ACC112 (cell line): Measurements from ENCODE around the gene DDAH2.

ENCODE experiments used
- H2AFZ ChIP-seq: fragments of 200-600 bp; sonication (generic); one replicate; pipeline ENCODE4 v1.6.0; 2017; ENCODE audit warnings: antibody characterized with exemption, low read length; ENCODE audit not compliant: unreplicated experiment
- H3K27ac ChIP-seq: fragments of 200-600 bp; sonication (generic); 2 replicates; pipeline ENCODE4 v1.5.1; 2014; ENCODE audit warnings: low read depth, mild to moderate bottlenecking, antibody characterized with exemption, low read length, moderate library complexity
- H3K27me3 ChIP-seq: fragments of 200-600 bp; sonication (generic); 2 replicates; pipeline ENCODE4 v1.6.1; 2014; ENCODE audit warnings: mild to moderate bottlenecking, antibody characterized with exemption, low read length, moderate library complexity, mixed read lengths; ENCODE audit not compliant: insufficient read depth
- H3K36me3 ChIP-seq: fragments of 200-600 bp; sonication (generic); 2 replicates; pipeline ENCODE4 v1.6.1; 2016; ENCODE audit warnings: mild to moderate bottlenecking, antibody characterized with exemption, low read length, moderate library complexity, mixed read lengths; ENCODE audit not compliant: insufficient read depth
- H3K4me1 ChIP-seq: fragments of 200-600 bp; sonication (generic); one replicate; pipeline ENCODE4 v1.6.1; 2016; ENCODE audit warnings: low read length, mixed read lengths; ENCODE audit not compliant: insufficient read depth, unreplicated experiment, control insufficient read depth
- H3K4me3 ChIP-seq: fragments of 200-600 bp; sonication (generic); 2 replicates; pipeline ENCODE4 v1.5.1; 2014; ENCODE audit warnings: mild to moderate bottlenecking, low read depth, low read length
- H3K79me2 ChIP-seq: fragments of 200-600 bp; sonication (generic); one replicate; pipeline ENCODE4 v1.6.0; 2016; ENCODE audit warnings: low read length; ENCODE audit not compliant: control insufficient read depth, unreplicated experiment, insufficient read depth

Gene DDAH2

DNA sequence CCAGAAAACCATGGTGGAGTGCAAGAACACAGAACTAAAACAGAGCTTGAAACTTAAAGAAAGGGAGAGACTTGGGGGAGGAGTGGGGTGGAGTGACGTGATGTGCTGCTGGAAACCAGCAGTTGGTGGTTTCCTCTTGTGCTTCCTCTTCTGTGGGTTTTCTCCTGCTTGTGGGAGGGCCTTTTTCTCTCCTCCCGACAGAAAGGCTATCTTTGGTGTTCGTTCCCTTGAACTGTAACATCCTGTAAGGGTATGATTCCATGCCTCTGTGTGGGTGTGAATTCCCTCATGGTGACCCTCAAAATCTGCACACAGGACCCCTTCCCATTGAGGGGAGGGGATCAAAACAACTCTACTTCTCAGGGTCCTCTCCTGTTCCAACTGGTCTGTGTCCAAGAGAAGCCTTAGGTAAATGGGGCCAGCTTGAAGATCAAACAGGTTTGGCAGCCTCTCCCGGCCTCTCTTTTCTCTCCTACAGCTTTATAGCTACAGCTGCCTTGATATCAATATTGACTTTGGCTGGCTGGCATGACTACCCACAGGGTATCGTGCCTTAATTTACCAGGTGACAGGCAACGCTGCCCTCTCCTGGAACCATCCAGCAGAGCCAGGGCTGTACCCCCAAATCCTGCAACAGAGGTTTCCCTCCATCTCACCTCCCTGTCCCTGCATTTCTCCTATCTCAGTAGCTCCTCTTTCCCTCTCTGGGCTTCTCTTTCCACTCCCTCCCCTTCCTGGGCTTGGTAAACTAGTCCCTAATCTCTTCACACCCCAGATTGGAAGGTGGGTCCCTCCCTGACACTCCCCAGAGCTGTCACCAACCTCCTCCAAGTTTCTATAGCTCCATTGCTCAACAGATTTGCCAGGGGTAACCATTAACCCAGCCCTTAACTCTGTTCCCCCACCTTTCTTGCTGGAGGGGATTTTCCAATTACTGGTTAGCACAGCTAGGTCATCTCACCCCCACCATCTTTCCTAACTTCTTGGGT lies 9.2 kb upstream of the DDAH2 start:
- H3K4me1 ChIP-seq: peaks cover 39% of the 10 kb centered on the region
- peaks cover 12% of the 10 kb centered on the region; the same call in 1 of the 2 replicates for H3K36me3 ChIP-seq
- H3K79me2 ChIP-seq: peaks cover 48% of the 10 kb centered on the region
- peak overlapping the region; percentile 89 for H3K27ac ChIP-seq
- peak overlapping the region; percentile 82 for H2AFZ ChIP-seq
- H3K27me3 ChIP-seq: no peaks in the 10 kb centered on the region
- H3K4me3 ChIP-seq: peak overlapping the region; percentile 55

- no peaks in the 10 kb centered on the region for H3K27me3 ChIP-seq
- H3K4me3 ChIP-seq: peak overlapping the region; percentile 55
- H2AFZ ChIP-seq: peak overlapping the region; percentile 10
- peaks cover 43% of the 10 kb centered on the region for H3K4me1 ChIP-seq
- peaks cover 52% of the 10 kb centered on the region for H3K79me2 ChIP-seq
- peak overlapping the region; percentile 89 for H3K27ac ChIP-seq
- peaks cover 15% of the 10 kb centered on the region; the same call in 1 of the 2 replicates for H3K36me3 ChIP-seq
Measured at GRCh38 chr6:31737315-31737990, 8.4 kb upstream of the DDAH2 start.

DNA sequence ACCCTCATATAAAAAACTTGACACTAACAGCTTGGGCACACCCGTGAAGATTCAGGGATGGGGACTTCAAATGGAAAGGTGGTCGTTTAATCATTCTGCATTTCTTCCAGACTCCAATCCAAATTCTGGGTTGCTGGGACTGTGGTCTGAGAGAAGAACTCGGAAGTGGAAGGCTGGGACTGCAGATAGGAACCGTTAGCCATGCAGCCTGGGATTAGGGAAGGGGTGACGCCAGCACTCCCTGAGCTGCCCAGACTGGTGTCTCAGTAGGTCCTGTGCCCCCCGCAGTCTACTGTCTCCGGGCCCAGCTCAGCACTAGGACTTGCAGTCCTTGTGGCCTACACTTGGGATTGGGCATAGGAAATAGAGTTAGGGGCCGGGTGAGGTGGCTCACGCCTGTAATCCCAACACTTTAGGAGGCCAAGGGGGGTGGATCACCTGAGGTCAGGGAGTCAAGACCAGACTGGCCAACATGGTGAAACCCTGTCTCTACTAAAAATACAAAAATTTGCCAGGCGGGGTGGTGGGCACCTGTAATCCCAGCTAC lies 7.7 kb upstream of the DDAH2 start:
- H3K4me1 ChIP-seq: peaks cover 47% of the 10 kb centered on the region
- H2AFZ ChIP-seq: peak overlapping the region; percentile 57
- H3K79me2 ChIP-seq: peaks cover 58% of the 10 kb centered on the region
- peak overlapping the region; percentile 93 for H3K4me3 ChIP-seq
- H3K36me3 ChIP-seq: peaks cover 18% of the 10 kb centered on the region; the same call in 1 of the 2 replicates
- no peaks in the 10 kb centered on the region for H3K27me3 ChIP-seq
- H3K27ac ChIP-seq: peak overlapping the region; percentile 89

DNA sequence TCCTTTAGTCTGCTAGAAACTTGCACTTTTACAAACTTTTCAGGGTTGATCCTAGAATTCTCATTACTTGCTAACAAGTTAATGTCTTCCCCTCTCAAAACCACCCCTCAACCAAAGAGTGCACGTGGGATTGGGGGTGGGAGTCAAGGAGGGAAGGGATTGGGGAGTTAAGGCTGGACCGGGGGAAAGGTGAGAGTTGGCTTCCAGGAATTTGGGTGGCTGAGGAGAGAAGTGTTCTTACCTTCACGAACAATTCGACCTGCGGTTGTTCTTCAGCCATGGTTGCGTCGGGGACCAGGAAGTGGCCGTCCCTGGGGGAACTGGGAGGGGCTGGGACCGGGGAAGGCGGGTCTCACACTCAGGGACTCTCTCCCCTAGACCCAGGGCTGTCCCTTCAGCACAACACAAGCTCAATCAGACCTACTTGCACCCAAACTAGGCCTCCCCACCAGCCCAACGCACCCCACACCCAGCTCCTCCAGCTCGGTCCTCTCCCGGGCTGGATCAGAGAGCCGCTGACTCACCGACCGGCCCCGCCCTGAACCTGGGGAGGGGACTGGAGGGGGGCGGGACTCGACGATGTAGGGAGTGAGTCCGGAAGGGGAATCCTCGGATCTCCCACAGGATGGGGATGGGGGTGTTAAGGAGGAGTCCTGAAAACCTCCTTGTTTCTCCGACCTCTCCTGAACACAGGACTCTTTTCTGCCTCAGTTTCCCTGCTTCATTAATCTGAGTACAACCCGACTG lies 7.1 kb upstream of the DDAH2 start, which contains the start of gene CLIC1:
Gene CLIC1, minus strand, starts transcription at position 510 of the 747 bp plus-strand sequence. Its CDS starts 230 bp downstream, at position 280.
- H3K36me3 ChIP-seq: peaks cover 22% of the 10 kb centered on the region; the same call in 1 of the 2 replicates
- H3K4me1 ChIP-seq: peaks cover 52% of the 10 kb centered on the region
- no peaks in the 10 kb centered on the region for H3K27me3 ChIP-seq
- H2AFZ ChIP-seq: peak within 1 kb of the TSS; percentile 57
- H3K4me3 ChIP-seq: peak within 1 kb of the TSS; percentile 93
- peak within 1 kb of the TSS; percentile 89 for H3K27ac ChIP-seq
- H3K79me2 ChIP-seq: peaks cover 59% of the 10 kb centered on the region

- peak overlapping the region; percentile 79 for H3K27ac ChIP-seq
- no peaks in the 10 kb centered on the region for H3K27me3 ChIP-seq
Measured at GRCh38 chr6:31734821-31735406, 5.8 kb upstream of the DDAH2 start.

DNA sequence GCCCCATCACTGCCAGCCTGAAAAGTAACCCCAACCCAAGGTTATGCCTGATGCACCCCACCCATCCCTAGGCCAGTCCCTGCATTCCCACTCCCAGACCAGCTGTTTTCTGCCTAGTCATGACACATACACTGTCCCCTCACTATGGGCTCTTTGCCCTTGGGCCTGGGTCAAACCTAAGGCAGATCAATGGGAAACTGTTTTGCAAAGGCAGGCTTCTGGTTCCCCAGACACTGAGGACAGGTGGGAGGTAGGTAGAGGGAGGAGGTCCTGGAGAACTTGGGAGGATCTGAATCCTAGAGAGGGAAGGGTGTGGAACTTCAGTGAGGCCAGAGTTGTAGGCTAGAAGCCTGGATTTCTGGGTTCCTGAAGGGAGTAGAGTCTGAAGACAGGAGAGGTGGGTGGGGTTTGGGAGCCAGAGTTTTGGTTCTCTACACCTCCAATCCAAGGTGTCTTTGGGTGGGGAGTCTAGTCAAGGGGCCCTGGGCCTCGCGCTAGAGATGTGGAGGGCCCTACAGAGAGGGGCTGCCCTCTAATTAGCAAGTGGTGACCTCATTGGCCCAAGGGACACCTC lies 5.2 kb upstream of the DDAH2 start:
- H3K79me2 ChIP-seq: peaks cover 48% of the 10 kb centered on the region

More at GRCh38 chr6:31734821-31735406, 5.8 kb upstream of the DDAH2 start:
- H3K36me3 ChIP-seq: peaks cover 22% of the 10 kb centered on the region; the same call in 1 of the 2 replicates
- H3K79me2 ChIP-seq: peaks cover 48% of the 10 kb centered on the region
- peaks cover 57% of the 10 kb centered on the region for H3K4me1 ChIP-seq
- no peak overlapping the region for H2AFZ ChIP-seq
- H3K4me3 ChIP-seq: peak overlapping the region; percentile 93

DNA sequence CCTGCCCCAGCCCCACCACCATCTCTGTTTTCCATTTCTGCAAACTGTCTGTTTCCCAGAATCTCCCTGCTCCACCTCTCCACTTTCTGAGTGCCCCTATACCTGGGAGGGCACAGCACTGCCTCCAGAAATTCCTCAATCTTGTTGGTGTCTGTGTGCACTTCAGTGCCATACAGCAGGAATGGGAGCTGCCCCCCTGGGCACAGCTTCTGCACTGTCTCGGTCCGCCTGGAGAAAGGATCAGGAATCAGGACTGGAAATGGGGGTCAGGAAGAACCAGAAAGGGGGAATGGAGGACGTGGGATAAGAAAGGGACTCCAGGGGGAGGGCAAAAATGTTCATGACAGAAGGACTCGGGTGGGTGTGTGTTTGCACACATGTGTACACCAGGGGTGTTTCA lies 4.6 kb upstream of the DDAH2 start:
- Histone ChIP-seq H3K27ac (peak overlapping the region; percentile 79), H3K27me3 (no peaks in the 10 kb centered on the region), H3K79me2 (peaks cover 48% of the 10 kb centered on the region), H3K4me3 (peak overlapping the region; percentile 93), H3K36me3 (peaks cover 22% of the 10 kb centered on the region; the same call in 1 of the 2 replicates), H2AFZ (no peak overlapping the region), H3K4me1 (peaks cover 55% of the 10 kb centered on the region)

More for the DNA sequence above, 5.2 kb upstream of the DDAH2 start:
- H3K27ac ChIP-seq: peak overlapping the region; percentile 79
- peaks cover 22% of the 10 kb centered on the region; the same call in 1 of the 2 replicates for H3K36me3 ChIP-seq
- H3K4me3 ChIP-seq: peak overlapping the region; percentile 93
- H2AFZ ChIP-seq: no peak overlapping the region
- no peaks in the 10 kb centered on the region for H3K27me3 ChIP-seq
- peaks cover 56% of the 10 kb centered on the region for H3K4me1 ChIP-seq

GRCh38 chr6:31732029-31732428 lies 2.9 kb upstream of the DDAH2 start:
- no peak overlapping the region for H3K4me3 ChIP-seq
- no peaks in the 10 kb centered on the region for H3K27me3 ChIP-seq
- no peak overlapping the region for H2AFZ ChIP-seq
- peak overlapping the region; percentile 3; the same call in 1 of the 2 replicates for H3K27ac ChIP-seq
- H3K36me3 ChIP-seq: peaks cover 22% of the 10 kb centered on the region; the same call in 1 of the 2 replicates
- peaks cover 42% of the 10 kb centered on the region for H3K4me1 ChIP-seq
- peaks cover 48% of the 10 kb centered on the region for H3K79me2 ChIP-seq

DNA sequence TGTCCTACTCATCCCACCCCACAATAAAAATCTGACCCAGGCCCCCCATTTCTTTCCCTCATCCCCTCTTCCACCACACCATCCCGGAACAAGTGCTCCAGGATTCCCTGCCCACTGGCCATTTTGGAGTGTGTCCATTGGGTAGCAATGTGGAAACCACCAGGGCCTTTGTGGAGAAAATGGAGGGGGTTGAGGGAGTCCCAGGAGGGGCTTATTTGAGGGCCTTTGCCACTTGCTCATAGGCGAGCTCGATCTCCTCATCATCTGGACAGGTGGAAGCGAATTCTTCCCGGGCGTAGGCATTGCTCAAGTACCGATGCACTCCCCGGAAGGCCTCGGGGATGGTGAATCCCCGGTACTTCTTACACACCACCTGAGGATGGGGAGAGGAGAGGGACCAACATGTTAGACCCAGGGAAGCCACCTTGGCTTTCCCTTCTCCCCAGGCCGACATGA lies 1.6 kb upstream of the DDAH2 start:
- Histone ChIP-seq H3K4me1 (peaks cover 37% of the 10 kb centered on the region), H3K27ac (peak overlapping the region; percentile 74), H3K36me3 (peaks cover 22% of the 10 kb centered on the region; the same call in 1 of the 2 replicates), H2AFZ (no peak overlapping the region), H3K79me2 (peaks cover 35% of the 10 kb centered on the region), H3K27me3 (no peaks in the 10 kb centered on the region), H3K4me3 (peak overlapping the region; percentile 81)
